ENCODE measurements around the gene ECSIT. TPM values are rescaled to one million over a fixed set of nuclear protein-coding genes. Genes with fewer than 3 reads are reported as not detected.

The ECSIT gene
- polyA plus RNA-seq, 1 donor (not counting 4 experiments of a cell fraction or from before 2014, with no cell fraction given): 16.0 TPM

- Histone ChIP-seq H3K4me3 (ENCODE audit: control insufficient read depth in 2 of 3, extremely low read depth in 1 of 3, insufficient read depth in 2 of 3, low read depth in 1 of 3, low read length in 3 of 3) (peak overlapping the region; percentile 69 to 81 (median 73)), H3K9ac (ENCODE audit: control insufficient read depth, extremely low read depth, insufficient read depth, low read length) (peak overlapping the region; percentile 86), H4K20me1 (ENCODE audit: control insufficient read depth, extremely low read depth, insufficient read depth, low read length) (no peaks in the 10 kb centered on the region), H3K4me2 (ENCODE audit: control insufficient read depth, extremely low read depth, insufficient read depth, low read depth, low read length) (peak overlapping the region; percentile 73), H3K9me1 (ENCODE audit: control insufficient read depth, extremely low read depth, insufficient read depth, low read length) (no peaks in the 10 kb centered on the region), H3K36me3 (ENCODE audit: control insufficient read depth in 2 of 2, extremely low read depth in 1 of 2, insufficient read depth in 2 of 2, low read length in 2 of 2) (peaks cover 0 to 1% of the 10 kb centered on the region in 2 experiments), H3K27ac (ENCODE audit: control insufficient read depth, insufficient read depth, low read length) (no peak overlapping the region), H2AFZ (ENCODE audit: control insufficient read depth, low read length) (peak overlapping the region; percentile 2), H3K79me2 (ENCODE audit: control insufficient read depth, insufficient read depth, low read length) (no peaks in the 10 kb centered on the region), H3K4me1 (ENCODE audit: control insufficient read depth, extremely low read depth, insufficient read depth, low read length) (peaks cover 9% of the 10 kb centered on the region), H3K9me3 (ENCODE audit: control insufficient read depth, low read depth, low read length) (no peaks in the 10 kb centered on the region), H3K27me3 (ENCODE audit: control insufficient read depth, extremely low read depth, insufficient read depth, low read length) (no peaks in the 10 kb centered on the region)
- FAIRE-seq (no peak), DNase-seq (ENCODE audit: low read depth, low spot score) (no peak)
- TF ChIP-seq CTCF (optimal IDR thresholded peaks at IDR 0.05 in 1 of 3, IDR thresholded peaks at IDR 0.05 in 1 of 3, conservative IDR thresholded peaks at IDR 0.05 in 1 of 3; ENCODE audit: extremely low read depth in 1 of 3, insufficient read depth in 2 of 3, low read length in 3 of 3): no peak
- no peak for TF ChIP-seq EZH2 (IDR thresholded peaks at IDR 0.05; ENCODE audit: low read length)
- dilution Hi-C loops (cut with MboI; ENCODE audit: extremely low pct_ligation_motif_present, low sequenced_read_pairs): no loop called here
These were observed 24.4 kb downstream of the ECSIT start for GRCh38 chr19:11504502-11505031.

DNA sequence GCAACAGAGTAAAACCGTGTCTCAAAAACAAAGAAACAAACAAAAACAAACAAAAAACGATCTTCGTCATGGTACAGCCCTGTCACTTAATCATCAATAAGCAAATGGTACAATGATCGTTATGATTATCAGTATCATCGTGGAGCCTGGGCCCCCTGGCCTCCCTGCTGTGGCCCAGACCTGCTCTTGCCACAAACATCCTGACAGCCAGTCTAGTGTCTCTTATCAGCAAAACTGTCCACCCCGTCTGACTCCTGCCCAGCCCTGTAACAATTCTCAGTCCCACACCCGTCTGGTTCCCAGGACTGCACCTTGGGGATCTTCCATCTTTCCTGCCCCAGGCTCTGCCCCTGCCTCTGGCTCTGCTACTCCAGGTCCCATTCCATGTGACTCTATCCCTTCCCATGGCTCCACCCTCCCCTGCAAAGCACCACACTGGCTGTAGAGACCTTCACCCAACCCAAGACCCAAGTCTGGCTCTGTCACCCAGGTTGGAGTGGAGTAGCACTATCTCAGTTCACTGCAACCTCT is 29.0 kb downstream of the ECSIT start:
- FAIRE-seq: no peak
- no peak overlapping the region for H3K9ac ChIP-seq (ENCODE audit: control insufficient read depth, extremely low read depth, insufficient read depth, low read length)
- no peak overlapping the region for H3K4me3 ChIP-seq (ENCODE audit: control insufficient read depth in 2 of 3, extremely low read depth in 1 of 3, insufficient read depth in 2 of 3, low read depth in 1 of 3, low read length in 3 of 3)
- H3K9me3 ChIP-seq (ENCODE audit: control insufficient read depth, low read depth, low read length): no peaks in the 10 kb centered on the region
- no peaks in the 10 kb centered on the region for H4K20me1 ChIP-seq (ENCODE audit: control insufficient read depth, extremely low read depth, insufficient read depth, low read length)
- H3K4me2 ChIP-seq (ENCODE audit: control insufficient read depth, extremely low read depth, insufficient read depth, low read depth, low read length): no peak overlapping the region
- TF ChIP-seq EZH2 (IDR thresholded peaks at IDR 0.05; ENCODE audit: low read length) (no peak), CTCF (optimal IDR thresholded peaks at IDR 0.05 in 1 of 3, IDR thresholded peaks at IDR 0.05 in 1 of 3, conservative IDR thresholded peaks at IDR 0.05 in 1 of 3; ENCODE audit: extremely low read depth in 1 of 3, insufficient read depth in 2 of 3, low read length in 3 of 3) (no peak)
- H3K27me3 ChIP-seq (ENCODE audit: control insufficient read depth, extremely low read depth, insufficient read depth, low read length): no peaks in the 10 kb centered on the region
- no peaks in the 10 kb centered on the region for H3K79me2 ChIP-seq (ENCODE audit: control insufficient read depth, insufficient read depth, low read length)
- no peak overlapping the region for H2AFZ ChIP-seq (ENCODE audit: control insufficient read depth, low read length)
- H3K36me3 ChIP-seq (ENCODE audit: control insufficient read depth in 2 of 2, extremely low read depth in 1 of 2, insufficient read depth in 2 of 2, low read length in 2 of 2): peaks cover 2 to 6% of the 10 kb centered on the region in 2 experiments
- H3K9me1 ChIP-seq (ENCODE audit: control insufficient read depth, extremely low read depth, insufficient read depth, low read length): no peaks in the 10 kb centered on the region
- dilution Hi-C loops (cut with MboI; ENCODE audit: extremely low pct_ligation_motif_present, low sequenced_read_pairs): no loop called here
- peaks cover 9% of the 10 kb centered on the region for H3K4me1 ChIP-seq (ENCODE audit: control insufficient read depth, extremely low read depth, insufficient read depth, low read length)
- no peak overlapping the region for H3K27ac ChIP-seq (ENCODE audit: control insufficient read depth, insufficient read depth, low read length)
- no peak for DNase-seq (ENCODE audit: low read depth, low spot score)

Data from keratinocyte (primary cell).